Esophagus muscularis mucosa (tissue), 4 donors: ENCODE measurements around the gene STXBP6. TPM values are rescaled to one million over a fixed set of nuclear protein-coding genes. Genes with fewer than 3 reads are reported as not detected.

Source experiments
- DNase-seq: peaks from one replicate; pipeline ENCODE4 v3.0.0-alpha.2; 2017; ENCODE audit errors: extremely low spot score
- H3K27ac ChIP-seq, 4 donors: fragments of 200-600 bp; sonication (generic); replicated peaks in 1 of 4; 1 replicate in 3 of 4; 2 replicates in 1 of 4; pipeline ENCODE4 v1.5.1; 2016 to 2019; ENCODE audit warnings: mild to moderate bottlenecking in 1 of 4
- H3K27me3 ChIP-seq, 4 donors: fragments of 200-600 bp; sonication (generic); one replicate each; pipeline versions ENCODE4 v1.5.1 to v1.6.0; 2016 to 2019
- H3K36me3 ChIP-seq, 4 donors: fragments of 200-600 bp; sonication (generic); one replicate each; pipeline ENCODE4 v1.5.1; 2016 to 2019
- H3K4me1 ChIP-seq, 4 donors: fragments of 200-600 bp; sonication (generic); one replicate each; pipeline ENCODE4 v1.5.1; 2016 to 2019
- H3K4me3 ChIP-seq, 4 donors: fragments of 200-600 bp; sonication (generic); 1 replicate in 2 of 4; 2 replicates in 2 of 4; pipeline ENCODE4 v1.5.1; 2016 to 2019; ENCODE audit warnings: mild to moderate bottlenecking in 4 of 4, moderate library complexity in 1 of 4
- H3K9me3 ChIP-seq, 4 donors: fragments of 200-600 bp; sonication (generic); 1 replicate in 3 of 4; 2 replicates in 1 of 4; pipeline ENCODE4 v1.5.1; 2016 to 2019
- CTCF ChIP-seq, 3 experiments: fragments of 200-600 bp in 2 of 3; fragments of 450-650 bp in 1 of 3; sonication (generic) in 2 of 3; IDR thresholded peaks; one replicate each; pipeline ENCODE4 v1.5.1; 2017 to 2019; ENCODE audit warnings: antibody characterized with exemption in 3 of 3, mild to moderate bottlenecking in 2 of 3, moderate library complexity in 1 of 3
- EP300 ChIP-seq: sonication (generic); formaldehyde crosslinking; IDR thresholded peaks from one replicate; pipeline ENCODE4 v1.6.1; 2017; ENCODE audit warnings: antibody characterized with exemption
- POLR2A ChIP-seq: fragments of 450-650 bp; IDR thresholded peaks from one replicate; pipeline ENCODE4 v1.6.1; 2017; ENCODE audit warnings: antibody characterized with exemption, moderate library complexity, mild to moderate bottlenecking, low read depth
- POLR2AphosphoS5 ChIP-seq, 2 donors: sonication (generic); formaldehyde crosslinking; IDR thresholded peaks; one replicate each; pipeline ENCODE4 v1.6.1; 2017; ENCODE audit warnings: antibody characterized with exemption in 2 of 2
- WGBS: methylation state at CpG from one replicate; pipeline ENCODE4 v1.1.5; 2018; 5-methylcytosine and 5-hydroxymethylcytosine counted together
- intact Hi-C: fragments of 100-400 bp; cut with DNase I; formaldehyde crosslinking; loops from one replicate; pipeline ENCODE4 v1.15.1; 2023
- total RNA-seq, 4 donors: library from RNA; depleted of rRNA; stranded (reverse); fragments of >200 nt; gene quantifications; one replicate each; pipeline versions ENCODE4 v1.1.0 to v1.2.1, GENCODE V29; 2016

Gene STXBP6
- total RNA-seq, 4 donors from 2014 or later: 36.9 to 60.4 (median 52.1) TPM

DNA sequence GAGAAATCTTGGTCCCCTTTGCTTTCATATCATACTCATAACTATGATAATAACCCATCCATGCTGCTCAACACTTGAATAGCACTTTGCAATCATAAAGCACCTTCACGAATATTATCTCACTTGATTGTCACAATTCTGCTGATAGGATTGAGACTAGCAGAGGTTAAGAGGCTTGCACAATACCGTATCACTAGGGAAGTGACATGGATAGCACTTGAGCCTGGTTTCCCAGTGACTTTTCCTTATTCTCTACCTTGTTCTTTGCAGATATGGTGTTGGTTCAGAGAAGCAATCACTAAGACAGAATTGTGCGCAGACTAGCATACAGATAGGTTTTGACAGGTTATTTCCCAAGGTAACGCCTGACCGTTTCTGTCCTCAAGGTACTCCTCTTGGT lies 229.3 kb downstream of the STXBP6 start:
- no peaks in the 10 kb centered on the region for H3K27me3 ChIP-seq
- DNase-seq: no peak
- H3K27ac ChIP-seq: no peak overlapping the region
- no peak overlapping the region for H3K4me3 ChIP-seq
- peaks cover 0 to 9% (median 2%) of the 10 kb centered on the region in 4 donors for H3K36me3 ChIP-seq
- TF ChIP-seq CTCF (IDR thresholded peaks at IDR 0.05): no peak
- TF ChIP-seq POLR2AphosphoS5 (IDR thresholded peaks at IDR 0.05): no peak
- no peak for TF ChIP-seq EP300
- TF ChIP-seq POLR2A: no peak
- 95% methylated on average over 5 of the region's 5 CpGs for WGBS
- H3K9me3 ChIP-seq: no peaks in the 10 kb centered on the region
- intact Hi-C loops: no loop called here
- H3K4me1 ChIP-seq: peaks cover 9 to 27% (median 17%) of the 10 kb centered on the region in 4 donors

GRCh38 chr14:24818823-24819341 lies 231.1 kb downstream of the STXBP6 start:
- Histone ChIP-seq H3K36me3 (peaks cover 0 to 10% (median 2%) of the 10 kb centered on the region in 4 donors), H3K27me3 (no peaks in the 10 kb centered on the region), H3K27ac (no peak overlapping the region), H3K4me1 (peaks cover 9 to 38% (median 17%) of the 10 kb centered on the region in 4 donors), H3K4me3 (no peak overlapping the region), H3K9me3 (no peaks in the 10 kb centered on the region)
- intact Hi-C loops: no loop called here
- TF ChIP-seq POLR2A (no peak), CTCF (IDR thresholded peaks at IDR 0.05) (no peak), POLR2AphosphoS5 (IDR thresholded peaks at IDR 0.05) (no peak), EP300 (no peak)
- WGBS: 87% methylated on average over 13 of the region's 13 CpGs
- DNase-seq: peak; percentile 91

DNA sequence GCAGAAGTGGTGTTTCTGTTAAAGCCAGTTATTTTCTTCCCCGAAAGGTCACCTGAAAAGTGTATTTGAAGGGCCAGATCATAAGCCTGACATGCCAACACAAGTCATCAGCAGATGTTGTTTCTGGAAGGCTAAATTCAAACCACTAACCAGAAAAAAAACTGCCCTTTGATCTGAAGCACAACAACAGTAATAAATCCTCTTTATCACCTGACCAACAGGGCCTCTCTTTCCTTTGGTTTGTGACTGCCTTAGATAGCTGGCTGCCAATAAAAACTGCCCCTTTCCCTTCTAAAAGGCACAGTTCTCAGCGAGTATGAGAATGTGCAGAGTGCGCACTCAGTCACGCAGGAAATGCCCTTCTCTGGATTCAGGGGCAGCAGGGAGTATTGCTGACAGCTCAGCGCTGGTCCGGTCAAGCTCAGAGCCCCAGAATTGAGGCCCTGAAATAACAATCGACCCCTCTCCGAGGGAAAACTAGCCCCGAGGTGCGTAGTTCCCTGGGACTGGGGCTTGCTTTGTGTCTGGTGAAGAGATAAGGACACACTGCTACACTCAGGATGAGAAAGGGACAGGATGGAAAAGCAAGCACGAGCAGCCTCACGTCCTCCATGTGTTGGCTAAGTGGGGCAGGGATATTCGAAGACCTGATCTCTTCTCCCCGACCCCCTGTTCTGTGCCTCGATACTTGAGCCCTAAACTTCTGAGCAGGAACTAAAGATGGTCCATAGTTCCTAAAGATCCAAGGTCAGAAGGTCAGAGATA lies 231.7 kb downstream of the STXBP6 start:
- H3K36me3 ChIP-seq: peaks cover 0 to 10% (median 2%) of the 10 kb centered on the region in 4 donors
- intact Hi-C loops: no loop called here
- no peak overlapping the region for H3K27ac ChIP-seq
- DNase-seq: peak; percentile 50
- peaks cover 9 to 38% (median 17%) of the 10 kb centered on the region in 4 donors for H3K4me1 ChIP-seq
- TF ChIP-seq EP300 (no peak), POLR2A (no peak), POLR2AphosphoS5 (IDR thresholded peaks at IDR 0.05) (no peak), CTCF (IDR thresholded peaks at IDR 0.05) (peak in 1 of 3 experiments; percentile 3)
- no peak overlapping the region for H3K4me3 ChIP-seq
- no peaks in the 10 kb centered on the region for H3K9me3 ChIP-seq
- WGBS: 80% methylated on average over 15 of the region's 15 CpGs
- H3K27me3 ChIP-seq: no peaks in the 10 kb centered on the region

GRCh38 chr14:24817212-24818057 lies 232.5 kb downstream of the STXBP6 start:
- Histone ChIP-seq H3K4me1 (peaks cover 14 to 40% (median 17%) of the 10 kb centered on the region in 4 donors), H3K9me3 (no peaks in the 10 kb centered on the region), H3K27ac (no peak overlapping the region), H3K36me3 (peaks cover 0 to 10% (median 2%) of the 10 kb centered on the region in 4 donors), H3K27me3 (no peaks in the 10 kb centered on the region), H3K4me3 (no peak overlapping the region)
- intact Hi-C loops: no loop called here
- TF ChIP-seq CTCF (IDR thresholded peaks at IDR 0.05): peak in 2 of 3 experiments; percentile 19 to 34
- no peak for TF ChIP-seq EP300
- 66% methylated on average over 11 of the region's 11 CpGs for WGBS
- DNase-seq: peak; percentile 57
